BJ (cell line): Measurements from ENCODE around the gene ERBB2. TPM values are rescaled to one million over a fixed set of nuclear protein-coding genes. Genes with fewer than 3 reads are reported as not detected.

ENCODE experiments used
- polyA plus RNA-seq: library from polyadenylated mRNA; depleted of rRNA; stranded (reverse); fragments of >200 nt; gene quantifications from 2 replicates; pipeline ENCODE4 v1.2.3, GENCODE V29; 2011; rRNA removed
- small RNA-seq: library from RNA; depleted of rRNA; stranded (forward); fragments of <200 nt; gene quantifications from one replicate; pipeline ENCODE3, GENCODE V24; 2012; ENCODE audit warnings: low replicate concordance, low read depth; ENCODE audit not compliant: insufficient read length

ERBB2 gene
- polyA plus RNA-seq, 1 experiment, result 35.4 TPM

Small RNA genes lying within 50 kb of the gene (small RNA-seq; reads per million reads assigned to genes)
- not detected for gene MIR4728

Other genes starting within 250 kb of the ERBB2 start
- gene MED1, start 248.8 kb upstream of the ERBB2 start, polyA plus RNA-seq, result 22.9 and 33.3 TPM in 2 replicates
- gene CDK12, start 238.6 kb upstream of the ERBB2 start, polyA plus RNA-seq, result 16.6 and 19.1 TPM in 2 replicates
- gene NEUROD2, start 92.1 kb upstream of the ERBB2 start, polyA plus RNA-seq, result not detected in 2 replicates
- not detected in 2 replicates for gene PPP1R1B, start 73.1 kb upstream of the ERBB2 start, polyA plus RNA-seq
- gene STARD3, start 62.9 kb upstream of the ERBB2 start, polyA plus RNA-seq, result 51.6 and 93.8 TPM in 2 replicates
- 0.16 and 0.22 TPM in 2 replicates for gene TCAP, start 34.7 kb upstream of the ERBB2 start, polyA plus RNA-seq
- gene PNMT, start 31.6 kb upstream of the ERBB2 start, polyA plus RNA-seq, result not detected in 2 replicates
- 11.4 and 20.3 TPM in 2 replicates for gene PGAP3, start 12.0 kb upstream of the ERBB2 start, polyA plus RNA-seq
- 61.4 and 78.9 TPM in 2 replicates for gene MIEN1, start 30.5 kb downstream of the ERBB2 start, polyA plus RNA-seq
- gene GRB7, start 37.9 kb downstream of the ERBB2 start, polyA plus RNA-seq, result 0.09 and 0.23 TPM in 2 replicates
- not detected in 2 replicates for gene IKZF3, start 164.2 kb downstream of the ERBB2 start, polyA plus RNA-seq
- not detected in 2 replicates for gene ZPBP2, start 168.1 kb downstream of the ERBB2 start, polyA plus RNA-seq
- 3.8 and 5.1 TPM in 2 replicates for gene GSDMB, start 218.6 kb downstream of the ERBB2 start, polyA plus RNA-seq
- 78.3 and 96.7 TPM in 2 replicates for gene ORMDL3, start 227.5 kb downstream of the ERBB2 start, polyA plus RNA-seq
- gene LRRC3C, start 227.7 kb downstream of the ERBB2 start, polyA plus RNA-seq, result not detected in 2 replicates